Measurements from ENCODE around the gene GFOD1. TPM values are rescaled to one million over a fixed set of nuclear protein-coding genes. Genes with fewer than 3 reads are reported as not detected.

GFOD1 gene, protein sequence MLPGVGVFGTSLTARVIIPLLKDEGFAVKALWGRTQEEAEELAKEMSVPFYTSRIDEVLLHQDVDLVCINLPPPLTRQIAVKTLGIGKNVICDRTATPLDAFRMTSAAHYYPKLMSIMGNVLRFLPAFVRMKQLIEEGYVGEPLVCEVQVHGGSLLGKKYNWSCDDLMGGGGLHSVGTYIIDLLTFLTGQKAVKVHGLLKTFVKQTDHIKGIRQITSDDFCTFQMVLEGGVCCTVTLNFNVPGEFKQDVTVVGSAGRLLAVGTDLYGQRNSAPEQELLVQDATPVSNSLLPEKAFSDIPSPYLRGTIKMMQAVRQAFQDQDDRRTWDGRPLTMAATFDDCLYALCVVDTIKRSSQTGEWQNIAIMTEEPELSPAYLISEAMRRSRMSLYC
- total RNA-seq: 2.9 and 3.3 TPM in 2 replicates

DNA sequence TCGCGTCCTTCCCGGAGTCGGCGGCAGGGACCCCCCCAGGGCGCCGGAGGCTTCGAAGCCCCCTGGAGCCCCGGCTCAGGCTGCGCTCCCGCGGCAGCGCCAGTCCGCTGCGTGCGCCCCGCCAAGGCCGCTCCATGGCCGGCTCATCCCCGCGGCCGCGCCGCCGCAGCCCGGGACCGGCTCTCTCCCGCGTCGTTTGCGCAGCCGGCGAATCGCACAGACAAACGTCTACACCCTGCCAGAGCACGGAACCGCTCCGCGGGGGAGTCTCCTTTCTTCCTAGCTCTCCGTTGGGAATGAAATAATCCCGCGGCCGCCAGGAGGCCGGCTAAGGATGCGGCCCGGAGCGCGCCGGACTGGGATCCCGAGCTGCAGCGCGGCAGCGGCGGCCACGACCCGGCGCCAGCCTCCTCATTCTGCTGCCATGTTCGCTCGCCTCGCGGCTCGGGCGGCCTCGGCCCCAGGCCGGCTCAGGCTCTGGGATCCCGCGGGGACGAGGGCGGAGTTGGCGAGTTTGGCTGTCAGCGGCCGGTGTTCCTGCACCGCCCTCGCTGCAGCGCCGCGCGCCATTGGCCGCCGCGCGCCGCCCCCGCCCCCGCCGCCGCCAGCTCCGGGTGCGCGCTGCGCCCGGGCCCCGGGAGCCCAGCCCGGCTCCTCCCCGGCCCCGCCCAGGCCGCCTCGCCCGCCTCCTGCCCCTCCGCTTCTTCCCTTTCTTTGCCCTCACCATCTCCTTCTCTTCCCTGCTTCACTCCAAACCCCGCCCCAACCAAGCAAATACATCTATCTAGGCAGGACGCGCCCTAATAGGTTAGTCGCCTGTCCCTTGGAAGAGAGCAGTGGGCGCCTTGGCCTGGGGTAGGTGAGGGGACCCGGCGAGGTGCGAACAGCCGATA is at the start of gene GFOD1:
GFOD1 (minus strand) TSS at position 479 of the 893 bp plus-strand sequence. CDS start 710 bp downstream, outside the sequence.

DNA sequence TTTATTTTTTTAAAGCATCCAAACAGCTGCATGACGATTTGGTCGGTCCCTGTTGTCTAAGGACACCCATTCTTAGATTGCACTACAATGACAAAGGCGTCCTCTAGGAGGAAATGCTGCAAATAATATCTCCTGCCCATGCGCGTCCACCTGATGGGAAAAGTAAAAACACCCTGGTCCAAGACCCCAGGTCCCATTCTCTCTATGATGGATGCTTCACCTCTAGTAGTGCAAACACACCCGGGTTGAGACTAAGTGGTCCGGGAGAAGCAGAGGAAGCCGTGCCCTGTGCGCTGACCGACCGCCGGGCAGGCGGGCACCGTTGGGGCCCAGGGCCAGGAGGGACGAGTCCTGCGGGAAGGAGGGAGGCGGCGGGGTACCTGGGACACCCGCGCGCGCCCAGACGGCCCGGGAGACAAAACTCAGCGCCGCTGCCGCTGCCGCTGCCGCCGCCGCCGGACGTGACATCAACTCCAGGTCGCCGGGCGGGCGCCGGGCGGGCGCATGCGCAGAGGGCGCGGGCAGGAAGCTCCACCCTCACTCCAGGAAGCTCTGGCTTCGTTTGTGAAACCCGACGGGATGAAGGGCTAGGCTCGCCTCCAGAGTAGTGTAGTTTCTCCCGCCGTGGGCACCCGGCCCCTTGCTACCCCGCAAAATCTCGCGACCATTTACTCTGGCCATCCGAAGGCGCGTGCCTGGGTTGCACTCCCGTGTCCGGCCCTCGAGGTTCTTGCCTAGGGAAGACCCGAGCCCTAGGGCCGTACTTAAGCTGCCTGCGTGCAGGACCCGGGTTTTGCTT is 159.1 kb downstream of the GFOD1 start, which contains the start of gene TBC1D7:
TBC1D7 (minus strand) TSS at position 462 of the 799 bp plus-strand sequence. CDS start 1,639 bp downstream, outside the sequence.

Other genes starting within 250 kb of the GFOD1 start
- gene TBC1D7, start 159.1 kb downstream of the GFOD1 start, total RNA-seq: 21.5 and 24.6 TPM in 2 replicates
- gene SIRT5, start 87.0 kb upstream of the GFOD1 start, total RNA-seq: 7.7 and 9.3 TPM in 2 replicates
- 52.9 and 59.7 TPM in 2 replicates for gene NOL7, start 127.7 kb upstream of the GFOD1 start, total RNA-seq
- gene RANBP9, start 224.2 kb upstream of the GFOD1 start, total RNA-seq: 75.0 and 84.7 TPM in 2 replicates

Data from articular chondrocyte of knee joint (primary cell).